ENCODE results near the gene SEC14L6.

SEC14L6 gene

DNA sequence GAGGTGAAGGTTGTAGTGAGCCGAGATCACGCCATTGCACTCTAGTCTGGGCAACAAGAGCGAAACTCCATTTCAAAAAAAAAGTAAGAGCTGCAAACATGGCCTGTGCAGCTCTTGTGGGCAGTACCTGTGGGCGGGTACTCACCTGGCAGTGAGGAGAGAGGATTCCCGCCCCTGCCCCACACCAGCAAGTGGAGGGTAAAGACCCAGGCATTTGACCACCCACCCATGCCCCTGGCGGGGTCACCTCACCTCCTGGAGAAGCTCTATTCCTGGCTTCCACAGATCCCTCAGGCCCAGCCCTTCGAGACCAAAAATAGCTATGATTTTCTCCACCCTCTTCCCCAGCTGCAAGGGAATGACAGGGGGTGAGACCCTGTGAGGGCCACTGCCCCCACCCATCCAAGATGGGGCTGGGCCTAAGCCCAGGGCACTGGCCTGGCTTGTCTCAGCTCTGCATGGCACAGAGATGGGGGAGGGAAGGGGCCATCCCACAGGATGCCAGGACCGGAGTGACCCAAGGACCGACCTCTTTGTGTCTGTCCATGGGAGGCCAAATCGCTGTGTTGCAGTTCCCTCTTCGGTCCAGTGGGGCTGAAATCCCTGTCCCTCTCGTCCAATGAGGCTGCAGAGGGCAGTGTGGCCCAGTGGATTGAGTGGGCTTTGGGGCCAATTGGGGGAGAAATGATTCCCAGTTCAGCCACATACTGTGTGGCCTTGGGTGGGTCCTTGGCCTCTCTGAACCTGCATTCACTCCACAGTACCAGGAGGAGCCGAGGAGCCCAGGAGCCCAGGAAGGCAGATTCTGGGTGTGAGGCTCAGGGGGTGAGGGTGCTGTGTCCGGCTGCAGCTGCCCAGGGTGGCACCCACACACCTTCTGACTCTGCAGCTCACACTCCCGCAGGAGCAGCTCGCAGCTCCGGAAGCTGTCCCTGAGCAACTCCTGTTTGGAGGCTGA lies 14.6 kb downstream of the SEC14L6 start:
- no peak for DNase-seq

DNA sequence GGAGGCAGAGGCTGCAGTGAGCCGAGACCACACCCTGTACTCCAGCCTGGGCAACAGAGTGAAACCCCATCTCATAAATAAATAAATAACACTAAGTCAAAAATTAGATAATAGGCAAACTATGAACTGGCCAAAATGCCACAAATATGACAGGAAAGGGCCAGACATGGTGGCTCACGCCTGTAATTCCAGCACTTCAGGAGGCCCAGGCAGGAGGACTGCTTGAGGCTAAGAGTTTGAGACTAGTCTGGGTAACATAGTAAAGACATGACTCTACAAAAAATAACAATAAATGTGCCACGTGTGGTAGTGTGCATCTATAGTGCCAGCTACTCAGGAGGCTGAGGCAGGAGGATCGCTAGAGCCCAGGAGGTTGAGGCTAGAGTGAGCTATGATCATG lies 19.9 kb downstream of the SEC14L6 start:
- no peak for DNase-seq

DNA sequence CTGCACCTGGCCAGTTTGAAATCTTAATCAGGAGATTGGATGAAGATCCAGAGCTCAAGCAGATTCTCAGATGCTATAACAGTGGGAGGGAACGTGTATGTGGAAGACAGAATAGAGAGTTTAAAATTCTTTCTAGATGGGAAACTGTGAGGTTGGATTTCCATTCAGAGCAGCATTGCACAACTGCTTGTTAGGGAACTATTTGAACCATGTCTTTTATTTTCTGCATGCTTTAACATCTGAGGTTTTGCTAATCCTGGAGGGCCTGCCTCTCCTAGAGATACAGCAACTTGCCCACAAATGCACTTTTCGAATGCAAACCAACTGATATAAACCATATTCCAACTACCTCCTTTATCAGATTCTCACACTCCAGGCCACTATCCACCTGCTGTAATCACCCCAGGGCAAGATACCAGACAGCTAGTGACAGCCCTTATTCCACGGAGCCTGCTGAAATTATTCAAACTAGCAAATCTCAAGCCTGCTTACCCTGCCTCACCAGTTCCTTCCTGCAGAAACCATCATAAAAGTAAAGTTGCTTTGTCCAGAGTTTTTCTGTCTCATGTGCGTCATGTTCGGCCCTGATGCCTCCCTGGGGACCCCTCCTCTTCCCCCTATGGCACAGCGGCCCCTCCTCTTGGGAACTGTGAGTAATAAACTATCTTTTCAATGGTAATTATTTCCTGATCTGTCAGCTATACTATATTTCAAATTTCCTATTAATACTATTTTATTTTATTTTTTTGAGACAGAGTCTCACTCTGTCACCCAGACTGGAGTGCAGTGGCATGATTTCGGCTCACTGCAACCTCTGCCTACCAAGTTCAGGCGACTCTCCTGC lies 22.7 kb downstream of the SEC14L6 start:
- DNase-seq, result peak; percentile 80

DNA sequence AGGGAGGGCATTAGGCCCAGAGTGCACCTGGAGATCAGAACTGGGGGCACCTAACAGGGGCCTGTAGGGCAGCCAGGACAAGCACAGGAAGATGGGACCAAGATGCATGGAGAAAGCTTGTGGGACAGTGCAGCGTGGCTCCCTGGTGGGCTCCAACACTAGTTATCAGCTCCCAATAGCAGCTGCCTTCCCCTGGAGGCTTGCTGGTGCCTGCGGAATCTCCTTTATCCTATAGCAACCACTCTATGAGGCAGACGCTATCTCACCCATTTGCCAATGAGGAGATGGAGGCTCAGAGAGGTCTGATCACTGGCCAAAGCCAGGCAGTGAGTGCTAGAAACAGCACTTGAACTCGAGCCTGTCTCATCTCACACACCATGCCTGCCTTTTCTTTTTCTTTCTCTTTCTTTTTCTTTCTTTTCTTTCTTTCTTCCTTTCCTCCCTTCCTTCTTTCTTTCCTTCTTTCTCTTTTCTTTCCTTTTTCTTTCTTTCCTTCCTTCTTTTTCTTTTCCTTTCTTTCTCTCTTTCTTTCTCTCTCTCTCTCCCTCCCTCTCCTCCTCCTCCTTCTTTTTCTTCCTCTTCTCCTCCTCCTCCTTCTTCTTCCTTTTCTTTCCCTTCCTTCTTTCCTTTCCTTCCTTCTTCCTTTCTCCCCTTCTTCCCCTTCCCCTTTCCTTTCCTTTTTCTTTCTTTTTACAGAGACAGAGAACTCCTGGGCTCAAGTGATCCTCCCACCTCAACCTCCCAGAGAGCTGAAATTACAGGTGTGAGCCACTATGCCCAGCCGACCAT lies 25.0 kb downstream of the SEC14L6 start:
- no peak for DNase-seq

DNA sequence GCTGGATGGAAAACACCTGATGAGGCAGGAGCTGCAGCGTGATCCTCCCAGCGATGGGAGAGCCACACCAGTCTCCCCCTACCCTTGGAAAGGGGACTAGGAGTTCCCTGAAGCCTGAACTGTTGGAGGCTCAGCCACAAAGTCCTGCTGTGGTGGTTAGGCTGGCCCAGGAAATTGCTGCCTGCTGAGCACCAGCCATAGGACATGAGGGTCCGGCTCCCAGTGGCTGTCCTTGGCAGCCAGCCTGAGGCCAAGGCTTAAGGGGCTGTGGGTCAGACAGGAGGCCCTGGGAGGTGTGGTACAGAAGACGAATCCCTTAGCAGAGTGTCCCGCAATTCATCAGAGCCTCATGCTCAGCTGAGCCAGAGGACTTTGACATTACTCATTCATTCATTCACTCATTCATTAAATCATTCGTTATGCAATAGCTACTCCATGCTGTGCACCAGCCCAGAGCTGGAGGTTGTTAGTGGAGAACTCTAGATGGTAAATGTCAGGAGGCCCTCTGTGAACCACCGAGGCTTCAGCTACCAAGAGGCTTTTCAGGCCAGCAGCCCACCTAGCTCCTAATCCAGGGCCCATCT lies 26.6 kb downstream of the SEC14L6 start:
- no peak for DNase-seq

DNA sequence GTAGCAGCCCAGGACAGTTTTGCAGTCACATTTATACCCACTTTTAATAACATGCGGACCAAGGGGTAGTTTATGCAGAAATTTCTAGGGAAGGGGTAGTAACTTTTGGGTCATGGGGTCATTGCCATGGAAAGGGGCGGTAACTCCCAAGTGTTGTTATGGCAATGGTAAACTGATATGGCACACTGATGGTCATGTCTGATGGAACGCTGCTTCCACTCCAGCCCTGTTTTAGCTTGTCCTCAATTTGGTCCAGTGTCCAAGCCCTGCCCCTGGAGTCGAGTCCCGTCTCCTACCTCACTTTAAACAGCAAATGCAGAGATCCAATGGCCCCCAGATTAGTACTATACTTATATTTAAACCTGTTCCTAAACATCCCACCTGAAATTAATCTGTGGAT lies 29.8 kb downstream of the SEC14L6 start:
- DNase-seq, result no peak

DNA sequence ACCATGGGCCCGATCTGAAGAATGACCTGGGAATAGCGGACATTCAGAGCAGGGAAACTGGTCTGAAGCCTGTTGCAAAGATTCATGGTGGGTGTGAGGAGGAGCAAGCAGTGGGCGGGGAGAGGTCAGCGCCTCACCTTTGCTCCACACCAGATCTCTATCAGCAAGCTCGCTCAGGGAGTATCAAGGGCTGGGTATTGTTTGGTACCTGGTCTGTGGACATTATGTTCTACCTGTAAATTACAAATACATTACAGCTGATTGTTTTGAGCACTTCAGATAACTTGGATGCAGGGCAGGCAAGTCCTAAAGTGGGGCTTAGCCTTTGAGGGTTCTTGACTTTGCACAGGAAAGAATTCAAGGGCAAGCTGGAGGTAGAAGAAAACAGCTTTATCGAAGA lies 30.3 kb downstream of the SEC14L6 start:
- no peak for DNase-seq

DNA sequence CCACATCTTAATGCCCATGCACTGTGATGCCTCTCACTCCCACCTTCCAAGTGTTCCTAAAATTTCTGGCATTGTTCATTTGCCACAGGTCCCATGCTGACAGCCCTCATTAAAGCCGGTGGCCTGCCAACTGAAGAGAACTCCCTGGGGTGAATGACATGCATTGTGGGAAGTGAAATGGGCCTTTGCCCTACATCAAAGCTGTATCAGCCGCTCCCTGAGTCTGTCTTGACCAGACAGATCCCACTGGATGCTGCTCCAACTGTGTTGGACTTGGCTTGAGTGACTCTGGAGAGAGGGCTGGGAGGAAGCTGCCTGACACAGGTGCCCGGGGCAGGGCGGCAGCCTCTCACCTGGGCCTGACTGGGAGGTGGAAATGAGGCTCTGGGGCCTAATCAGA lies 32.3 kb downstream of the SEC14L6 start:
- no peak for DNase-seq

DNA sequence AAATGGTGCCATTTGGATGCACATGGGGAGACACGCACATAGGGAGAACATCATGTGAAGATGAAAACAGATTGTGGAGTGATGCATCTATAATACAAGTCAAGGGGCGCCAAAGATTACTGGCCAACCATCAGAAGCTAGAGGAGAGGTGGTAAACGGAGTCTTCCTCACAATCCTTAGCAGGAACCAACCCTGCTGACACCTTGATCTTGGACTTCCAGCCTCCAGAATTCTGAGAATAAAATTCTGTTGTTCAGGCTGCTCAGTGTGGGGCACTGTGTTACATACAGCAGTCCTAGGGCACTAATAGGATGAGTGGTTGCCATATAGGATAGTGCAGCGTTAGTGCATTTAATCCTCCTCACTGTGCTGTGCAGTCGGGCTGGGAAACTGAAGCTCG lies 33.1 kb downstream of the SEC14L6 start:
- DNase-seq, result no peak

DNA sequence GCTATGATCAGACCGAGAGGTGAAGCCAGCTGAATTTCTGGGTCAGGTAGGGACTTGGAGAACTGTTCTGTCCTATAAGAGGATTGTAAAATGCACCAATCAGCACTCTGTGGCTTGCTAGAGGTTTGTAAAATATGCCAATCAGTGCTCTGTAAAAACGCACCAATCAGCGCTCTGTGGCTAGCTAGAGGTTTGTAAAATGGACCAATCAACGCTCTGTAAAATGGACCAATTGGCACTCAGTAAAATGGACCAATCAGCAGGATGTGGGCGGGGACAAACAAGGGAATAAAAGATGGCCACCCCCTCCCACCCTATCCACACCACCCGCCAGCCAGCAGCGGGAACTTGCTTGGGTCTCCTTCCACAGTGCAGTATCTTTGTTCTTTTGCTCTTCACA lies 34.6 kb downstream of the SEC14L6 start:
- DNase-seq, result peak; percentile 16

DNA sequence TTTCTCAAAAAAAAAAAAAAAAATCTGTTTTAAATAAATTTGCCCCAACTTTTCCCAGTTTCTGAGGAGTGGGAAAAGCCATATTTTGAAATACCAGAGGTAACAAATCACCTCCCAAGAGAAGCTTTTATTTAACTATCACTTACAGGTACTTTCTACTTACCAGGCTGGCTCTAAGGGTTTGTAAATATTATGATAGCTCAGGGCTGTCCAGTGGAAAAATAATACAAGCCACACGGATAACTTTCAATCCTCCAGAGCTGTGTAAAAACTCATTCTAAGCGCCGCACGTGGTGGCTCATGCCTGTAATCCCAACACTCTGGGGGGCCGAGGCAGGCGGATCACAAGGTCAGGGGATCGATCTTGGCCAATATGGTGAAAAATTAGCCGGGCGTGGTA lies 35.4 kb downstream of the SEC14L6 start:
- no peak for DNase-seq

DNA sequence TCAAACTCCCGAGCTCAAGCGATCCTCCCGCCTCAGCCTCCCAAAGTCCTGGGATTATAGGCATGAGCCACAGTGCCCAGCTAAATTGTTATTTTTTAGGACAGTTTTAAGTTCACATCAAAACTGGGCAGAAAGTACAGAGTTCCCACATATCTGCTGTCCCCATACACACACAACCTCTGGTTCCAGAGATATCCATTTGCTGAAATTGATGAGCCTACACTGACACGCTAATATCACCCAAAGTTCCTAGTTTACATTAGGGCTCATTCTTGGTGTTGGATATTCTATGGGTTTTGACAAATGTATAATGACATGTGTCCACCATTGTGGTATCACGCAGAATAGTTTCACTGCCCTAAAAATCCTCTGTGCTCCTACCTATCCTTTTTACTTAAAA lies 38.3 kb downstream of the SEC14L6 start:
- peak; percentile 58 for DNase-seq

DNA sequence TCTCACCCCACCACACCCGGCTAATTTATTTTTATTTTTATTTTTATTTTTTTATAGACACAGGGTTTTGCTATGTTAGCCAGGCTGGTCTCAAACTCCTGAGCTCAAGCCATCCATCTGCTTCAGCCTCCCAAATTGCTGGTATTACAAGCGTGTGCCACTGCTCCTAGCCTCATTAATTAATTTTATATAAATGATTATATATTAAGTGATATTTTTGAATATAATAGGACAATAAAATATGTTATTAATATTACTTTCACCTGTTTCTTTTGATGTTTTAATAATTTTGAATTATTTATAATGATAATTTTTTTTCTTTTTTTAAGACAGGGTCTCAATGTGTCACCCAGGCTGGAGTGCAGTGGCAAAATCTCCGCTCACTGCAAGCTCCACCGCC lies 38.9 kb downstream of the SEC14L6 start:
- DNase-seq, result no peak

DNA sequence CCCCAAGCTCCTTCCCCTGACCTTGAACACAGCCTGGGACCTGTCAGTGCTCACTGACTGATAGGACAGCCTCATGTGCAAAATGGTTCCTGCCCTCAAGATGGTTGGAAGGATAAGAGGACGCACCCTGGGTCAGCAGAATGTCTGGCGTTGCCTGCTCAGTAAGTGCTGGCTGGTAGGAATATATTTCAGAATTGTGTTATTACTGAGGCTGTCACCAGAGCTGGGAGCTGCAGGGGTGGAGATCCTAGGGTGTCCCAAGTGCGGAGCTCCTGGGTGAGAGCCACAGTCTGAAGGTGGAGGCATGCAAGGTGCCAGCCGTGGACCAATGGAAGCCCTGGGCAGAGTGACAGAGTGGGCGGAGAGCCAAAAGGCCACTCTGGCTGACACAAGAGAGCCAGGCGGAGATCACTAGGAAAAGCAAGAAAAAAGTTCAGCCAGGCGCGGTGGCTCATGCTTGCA lies 40.0 kb downstream of the SEC14L6 start:
- DNase-seq, result peak; percentile 98

DNA sequence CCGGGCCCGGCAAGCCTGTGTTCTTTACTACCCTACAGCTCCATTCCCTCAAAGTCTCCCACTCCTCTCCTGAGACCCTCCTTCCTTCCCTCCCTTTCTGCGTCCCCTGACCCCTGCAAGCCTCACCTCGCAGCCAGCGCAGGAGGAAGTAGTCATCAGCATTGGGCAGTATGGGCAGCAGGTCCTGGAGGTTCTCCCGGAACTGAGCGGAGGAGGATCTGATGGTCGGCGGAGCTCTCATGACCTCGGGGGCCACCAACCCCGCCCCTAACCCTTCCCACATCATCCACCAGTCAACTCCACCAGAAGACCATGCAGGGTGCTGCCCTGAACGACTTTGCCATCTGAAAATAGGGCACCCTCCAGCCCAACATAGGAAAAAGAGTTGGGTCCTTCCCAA lies 43.0 kb downstream of the SEC14L6 start:
- DNase-seq, result no peak

DNA sequence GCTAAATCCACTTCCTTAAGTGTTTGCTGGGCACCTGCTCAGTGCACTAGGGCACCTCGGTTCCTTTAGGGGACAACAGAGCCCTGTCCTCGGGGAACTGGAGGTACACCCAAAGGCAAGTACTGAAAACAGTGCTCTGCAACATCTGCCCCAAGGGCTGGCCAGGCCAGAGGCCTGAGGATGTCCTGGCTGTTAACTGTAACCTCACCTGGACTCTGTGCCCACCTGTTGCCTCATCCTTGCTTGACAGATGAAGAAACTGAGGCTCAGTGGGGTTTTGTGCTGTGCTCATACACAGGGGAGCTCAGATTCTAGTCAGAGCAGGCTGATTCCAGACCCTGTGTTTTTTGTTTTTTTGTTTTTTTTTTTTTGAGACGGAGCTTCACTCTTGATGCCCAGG lies 43.6 kb downstream of the SEC14L6 start:
- no peak for DNase-seq

DNA sequence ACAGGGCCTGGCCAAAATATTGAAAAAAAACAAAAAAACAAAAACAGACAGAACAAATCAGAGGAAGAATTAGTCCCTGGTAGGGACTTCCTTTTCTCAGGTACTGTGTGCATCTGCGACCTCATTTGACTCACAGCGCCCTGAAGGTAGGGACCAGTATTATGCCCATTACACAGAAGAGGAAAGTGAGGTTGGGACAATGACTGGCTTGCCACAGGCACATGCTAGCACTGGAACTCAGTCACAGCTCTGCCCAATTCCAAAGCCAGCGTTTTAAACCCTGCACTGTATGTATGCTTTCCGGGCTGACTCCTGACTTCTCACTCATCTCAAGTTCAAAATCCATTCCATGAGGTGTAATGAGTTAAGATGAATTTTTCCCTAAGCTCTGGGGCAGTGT lies 44.4 kb downstream of the SEC14L6 start:
- no peak for DNase-seq

DNA sequence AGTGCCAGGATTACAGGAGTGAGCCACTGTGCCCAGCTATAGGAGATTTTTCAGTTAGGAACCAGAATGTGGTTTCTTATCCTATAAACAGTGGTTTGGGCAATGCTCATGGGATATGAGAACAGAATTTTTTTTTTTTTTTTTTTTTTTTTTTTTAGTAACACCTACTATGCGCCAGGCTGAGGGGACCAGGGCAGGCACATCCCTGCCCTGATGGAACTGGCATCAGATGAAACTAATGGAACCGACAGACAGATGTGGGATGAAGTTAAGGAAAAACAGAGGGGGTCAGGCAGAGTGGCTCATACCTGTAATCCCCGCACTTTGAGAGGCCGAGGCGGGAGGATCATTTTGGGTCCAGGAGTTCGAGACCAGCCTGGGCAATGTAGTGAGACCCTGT lies 45.9 kb downstream of the SEC14L6 start:
- no peak for DNase-seq

DNA sequence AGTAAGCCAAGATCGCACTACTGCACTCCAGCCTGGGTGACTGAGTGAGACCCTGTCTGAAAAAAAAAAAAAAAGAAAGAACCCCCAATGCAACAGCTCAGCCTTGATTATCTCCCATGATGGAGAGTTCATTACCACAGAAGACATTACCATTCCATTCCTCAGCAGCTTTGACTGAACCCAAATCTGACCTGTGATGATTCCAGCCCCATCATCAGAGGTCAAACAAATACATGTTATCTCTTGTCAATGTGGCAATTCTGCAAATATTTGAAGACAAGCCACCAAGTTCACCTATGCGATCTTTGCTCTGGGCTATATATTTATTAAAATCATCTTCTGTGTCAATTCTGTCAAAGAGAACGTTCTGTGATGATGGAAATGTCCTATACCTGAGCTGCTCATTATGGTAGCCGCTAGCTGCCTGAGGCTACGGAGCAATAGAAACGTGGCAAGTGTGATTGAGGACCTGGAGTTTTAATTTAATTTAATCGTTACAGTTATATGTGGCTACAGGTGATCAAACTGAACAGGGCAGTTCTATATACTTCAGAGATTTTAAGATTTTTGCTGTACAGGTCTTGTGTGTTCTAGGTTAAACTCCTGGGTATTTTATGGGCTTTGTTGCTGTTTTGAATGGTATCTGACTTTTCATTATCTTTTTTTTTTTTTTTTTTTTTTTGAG lies 48.9 kb downstream of the SEC14L6 start:
- no peak for DNase-seq

DNA sequence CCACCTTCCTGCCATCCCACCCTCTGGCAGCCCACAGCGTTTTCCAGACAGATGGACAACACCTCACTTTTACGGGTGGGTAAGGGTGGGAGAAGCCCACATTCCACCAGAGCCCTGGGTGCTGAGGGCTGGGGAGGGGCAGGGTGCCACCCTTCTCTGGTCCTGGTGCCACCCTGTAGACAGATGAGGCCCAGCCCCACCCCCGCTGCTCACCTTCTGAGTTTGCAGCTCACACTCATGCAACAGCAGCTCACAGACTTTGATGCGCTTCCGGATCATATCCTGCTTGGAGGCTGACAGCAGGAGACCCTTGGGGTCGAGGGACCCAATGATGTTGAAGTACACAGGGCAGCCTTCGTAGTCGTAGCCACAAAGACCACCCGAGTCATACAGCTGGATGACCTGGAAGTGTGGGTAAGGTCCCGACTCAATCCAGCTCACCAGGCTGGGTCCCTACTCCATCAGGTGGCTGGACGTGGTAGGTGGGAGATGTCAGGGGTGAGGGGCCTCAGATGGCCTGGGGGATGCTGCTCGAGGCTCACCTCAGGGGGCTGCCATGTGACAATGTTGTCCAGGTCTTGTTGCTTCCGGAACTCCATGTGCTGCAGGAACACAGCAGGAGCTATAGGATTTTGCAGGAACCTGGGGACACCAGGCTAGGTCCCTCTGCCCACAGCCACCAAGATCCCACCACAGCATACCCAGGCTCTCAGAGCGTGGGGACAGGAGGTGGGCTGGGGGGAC lies 51.3 kb downstream of the SEC14L6 start:
- no peak for DNase-seq

DNA sequence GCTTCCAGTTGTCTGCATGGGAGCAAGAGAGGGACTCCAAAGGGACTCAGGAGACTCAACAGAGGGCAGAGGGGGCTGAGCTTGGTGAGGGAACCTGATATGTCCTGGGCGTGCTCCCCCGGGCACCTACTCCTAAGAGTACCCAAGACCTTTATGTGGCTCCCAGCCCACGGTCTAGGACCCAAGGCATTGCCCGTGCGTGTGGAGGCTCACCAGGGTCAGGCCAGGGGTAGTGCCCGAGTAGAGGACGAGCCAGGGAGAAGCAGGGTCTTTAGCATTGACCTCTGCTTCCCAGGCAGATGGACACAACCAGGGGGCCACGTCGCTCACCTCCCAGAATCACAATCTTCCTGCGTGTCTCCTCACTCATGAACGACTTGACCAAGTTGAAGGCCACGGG lies 54.4 kb downstream of the SEC14L6 start:
- DNase-seq, result no peak
